Activated T-cell treated with anti-CD3 and anti-CD28 coated beads, Interleukin-2, amount 50 U/mL, for 4 hours (primary cell): ENCODE data around the gene RNLS. TPM values are rescaled to one million over a fixed set of nuclear protein-coding genes. Genes with fewer than 3 reads are reported as not detected.

Experiments
- total RNA-seq, 3 donors: library from RNA; stranded (reverse); gene quantifications; one replicate each; pipeline ENCODE4 v1.2.1, GENCODE V29; 2021

Gene RNLS
- total RNA-seq, 3 donors from 2014 or later, result 3.4 to 5.5 (median 5.4) TPM

Other genes starting within 250 kb of the RNLS start
- not detected for gene LIPJ, start 3.4 kb upstream of the RNLS start, total RNA-seq
- not detected for gene LIPF, start 81.1 kb upstream of the RNLS start, total RNA-seq
- gene LIPK, start 122.9 kb upstream of the RNLS start, total RNA-seq, result not detected
- not detected for gene LIPN, start 176.7 kb upstream of the RNLS start, total RNA-seq
- gene LIPM, start 219.4 kb upstream of the RNLS start, total RNA-seq, result not detected